TTC549 (cell line): ENCODE data around the gene AACS.

ENCODE experiments used
- FAIRE-seq: peaks from 2 replicates; lab custom pipeline; 2012; peaks lifted over from hg19 to GRCh38; lab: Jason Lieb, UNC

AACS gene

DNA sequence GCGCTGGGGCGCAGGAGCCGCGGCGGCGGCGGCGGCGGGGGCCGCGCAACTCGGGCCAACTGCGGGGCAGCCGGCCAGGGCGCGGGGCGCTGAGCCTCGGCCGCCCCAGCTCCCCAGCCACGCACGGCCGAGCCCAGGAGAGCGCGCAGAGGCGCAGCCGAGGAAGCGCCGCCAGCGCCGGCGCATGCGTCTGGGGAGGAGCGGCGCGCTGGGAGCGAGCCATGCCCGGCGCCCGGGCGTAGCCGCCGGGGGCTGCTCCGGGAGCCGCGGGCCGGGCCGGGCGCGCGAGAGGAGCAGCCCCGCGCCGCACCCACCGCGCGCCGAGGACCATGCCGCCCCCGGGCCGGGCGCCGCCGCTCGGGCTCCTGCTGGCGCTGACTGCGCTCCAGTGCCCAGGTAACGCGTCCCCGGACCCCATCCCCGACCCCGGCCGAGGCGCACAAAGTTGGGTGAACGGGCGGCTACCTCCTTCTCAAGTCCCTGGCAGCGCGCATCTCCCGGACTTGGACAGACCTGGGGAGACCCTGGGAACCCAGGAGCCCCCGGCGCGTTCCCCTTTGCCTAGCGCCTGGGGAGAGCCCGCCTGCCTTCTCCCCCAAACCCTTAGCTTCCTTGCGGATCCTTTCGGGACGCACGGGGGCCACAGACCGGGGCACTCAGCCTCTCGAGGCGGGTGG, 121.4 kb downstream of the AACS start:
- no peak for FAIRE-seq

GRCh38 chr12:125187148-125187745, 122.0 kb downstream of the AACS start:
- no peak for FAIRE-seq

DNA sequence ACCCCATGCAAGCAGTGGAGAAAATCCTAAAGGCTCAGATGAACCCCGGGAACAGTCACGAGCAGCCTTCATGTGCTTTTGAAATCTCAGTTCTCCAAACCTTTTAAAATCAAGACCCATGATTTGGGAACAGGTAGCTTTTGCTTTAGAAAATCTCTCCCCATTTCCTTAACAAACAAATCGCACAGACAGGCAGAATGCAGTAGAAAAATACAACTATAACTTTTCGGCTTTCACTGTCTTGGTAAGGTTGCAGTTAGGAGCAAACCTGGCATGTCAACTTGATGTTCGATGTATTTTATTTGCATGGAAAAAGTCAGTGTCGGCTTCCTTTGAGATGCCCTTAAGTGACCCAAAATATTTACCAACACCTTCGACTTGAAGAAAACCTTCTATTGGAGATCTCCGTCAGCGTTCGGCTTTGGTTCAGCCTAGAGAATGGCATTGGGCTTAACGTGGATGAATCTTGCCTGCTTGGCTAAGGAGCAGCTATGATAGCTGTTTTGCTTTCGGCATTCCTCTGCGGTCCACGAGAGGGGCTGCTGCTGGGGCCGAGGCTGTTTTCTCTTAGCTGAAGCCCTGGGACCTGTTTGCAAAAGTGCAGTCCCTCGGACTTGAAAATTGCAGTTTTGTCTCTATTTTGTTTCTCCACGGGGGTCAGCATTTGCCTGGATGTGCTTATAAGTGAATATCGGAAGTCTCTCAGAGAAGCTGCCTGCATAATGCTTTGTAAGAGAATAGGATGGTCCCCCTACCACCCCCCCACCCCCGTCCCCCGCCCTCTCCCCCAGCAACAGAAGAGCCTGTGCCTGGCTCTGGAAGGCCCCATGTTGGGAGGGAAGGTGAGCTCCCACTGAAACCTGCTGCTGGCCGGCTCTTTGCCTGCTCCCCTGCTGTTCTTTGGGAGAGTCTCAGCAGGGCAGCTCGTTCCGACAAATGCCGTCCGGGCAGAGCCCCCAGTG, 122.8 kb downstream of the AACS start:
- no peak for FAIRE-seq

GRCh38 chr12:125189015-125189414, 123.8 kb downstream of the AACS start:
- no peak for FAIRE-seq

DNA sequence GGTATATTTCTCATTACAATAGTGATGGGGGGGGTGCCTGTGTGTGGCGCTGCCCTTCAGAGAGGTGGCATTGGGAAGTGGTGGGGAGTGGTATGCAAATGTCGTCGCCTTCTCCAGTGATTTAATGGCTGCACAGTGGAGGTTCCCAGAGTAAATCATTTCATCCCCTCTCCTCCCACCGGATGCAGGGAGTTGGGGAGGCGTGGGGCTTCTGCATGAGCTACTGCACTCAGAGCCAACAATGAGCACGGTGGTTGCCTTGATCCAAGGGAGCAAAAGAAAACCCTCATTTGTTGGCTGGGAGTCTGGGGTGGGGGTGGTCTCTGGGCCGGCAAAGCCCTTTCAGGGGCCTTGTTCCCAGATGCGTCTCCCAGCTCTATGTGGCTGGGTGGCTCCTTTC, 124.3 kb downstream of the AACS start:
- no peak for FAIRE-seq

GRCh38 chr12:125191361-125192087, 126.3 kb downstream of the AACS start:
- FAIRE-seq = no peak

DNA sequence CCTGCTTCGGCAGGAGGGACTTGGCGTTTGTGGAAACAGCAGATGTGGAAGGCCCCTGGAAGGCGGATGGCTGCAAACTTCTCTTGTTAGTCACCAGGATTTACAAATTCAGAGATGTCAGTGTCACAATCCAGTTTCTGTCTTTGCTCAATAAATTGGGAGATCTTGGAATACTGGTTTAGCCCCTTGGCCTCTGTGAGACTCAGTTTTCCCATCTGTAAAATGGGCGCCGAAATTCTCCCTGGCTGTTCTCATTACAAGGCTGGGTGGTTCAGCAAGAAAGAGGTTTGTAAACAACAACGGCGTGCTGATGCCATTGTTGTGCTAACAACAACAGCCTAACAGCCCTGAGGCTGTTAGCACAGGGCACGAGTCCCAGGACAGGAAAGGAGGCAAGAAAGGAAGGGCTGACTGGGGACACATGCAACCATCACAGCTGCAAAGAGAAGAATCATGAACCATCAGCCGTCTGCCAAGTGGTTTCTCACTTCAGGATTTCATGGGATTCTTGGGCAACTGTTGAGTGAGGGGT, 127.5 kb downstream of the AACS start:
- FAIRE-seq = no peak
